ENCODE results near the gene FLNC.

The FLNC gene

DNA sequence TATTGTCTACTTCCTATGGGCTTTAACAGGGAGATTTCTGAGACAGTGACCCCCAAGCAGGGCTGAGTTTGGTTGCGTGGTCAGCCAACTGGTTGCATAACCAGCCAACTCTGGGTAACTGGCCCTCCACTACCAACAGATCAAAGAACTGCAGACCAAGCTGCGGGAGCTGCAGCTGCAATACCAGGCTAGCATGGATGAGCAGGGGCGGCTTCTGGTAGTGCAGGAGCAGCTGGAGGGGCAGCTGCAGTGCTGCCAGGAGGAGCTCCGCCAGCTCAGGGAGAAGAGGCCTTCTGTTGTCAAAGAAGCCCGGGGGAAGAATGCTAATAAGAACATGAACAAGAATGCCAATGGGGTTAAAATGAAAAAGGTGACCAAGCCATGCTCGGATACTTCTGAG is 15.7 kb upstream of the FLNC start:
- no peak overlapping the region for H3K4me3 Mint-ChIP-seq
- no peak for DNase-seq (ENCODE audit: low spot score in 2 of 2)
- H3K36me3 Mint-ChIP-seq, result no peaks in the 10 kb centered on the region
- H3K9me3 Mint-ChIP-seq, result no peaks in the 10 kb centered on the region
- no peak for ATAC-seq
- H3K4me1 Mint-ChIP-seq, result peaks cover 5% of the 10 kb centered on the region
- peak overlapping the region; percentile 9 for H3K27ac Mint-ChIP-seq

DNA sequence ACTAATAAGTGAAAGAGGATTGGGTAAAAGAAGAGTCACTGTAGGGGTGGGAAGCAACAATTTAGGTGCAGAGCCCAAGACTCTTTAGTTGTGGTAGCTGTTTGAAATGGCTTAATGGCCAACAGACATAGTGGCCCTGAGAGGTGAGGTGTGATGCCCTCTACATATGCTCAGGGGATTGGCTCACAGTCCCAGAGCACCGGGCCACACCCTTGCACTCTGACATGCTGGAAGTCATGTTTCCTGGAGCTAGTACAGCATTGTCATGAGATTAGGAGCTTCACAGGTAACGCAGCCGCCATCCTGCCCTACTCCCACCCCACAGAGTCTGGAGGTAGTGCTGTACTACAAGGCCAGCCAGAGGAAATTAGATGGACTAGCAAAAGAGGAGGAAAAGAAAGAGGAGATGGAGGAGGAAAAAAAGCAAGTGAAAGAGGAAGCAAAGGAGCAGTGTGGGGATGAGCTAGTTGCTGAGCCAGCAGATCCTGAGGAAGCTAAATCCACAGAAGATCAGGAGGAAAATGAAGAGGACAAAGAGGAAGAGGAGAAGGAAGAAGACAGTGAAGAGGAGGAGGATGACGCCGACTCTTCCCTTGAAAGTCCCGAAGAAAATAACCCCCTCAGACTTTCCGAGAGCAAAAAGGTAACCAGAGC is 14.8 kb upstream of the FLNC start:
- Mint-ChIP-seq H3K27ac (peak overlapping the region; percentile 9), H3K9me3 (no peaks in the 10 kb centered on the region), H3K4me3 (no peak overlapping the region), H3K4me1 (peaks cover 5% of the 10 kb centered on the region), H3K36me3 (no peaks in the 10 kb centered on the region)
- DNase-seq (ENCODE audit: low spot score in 2 of 2), result no peak
- ATAC-seq, result no peak

DNA sequence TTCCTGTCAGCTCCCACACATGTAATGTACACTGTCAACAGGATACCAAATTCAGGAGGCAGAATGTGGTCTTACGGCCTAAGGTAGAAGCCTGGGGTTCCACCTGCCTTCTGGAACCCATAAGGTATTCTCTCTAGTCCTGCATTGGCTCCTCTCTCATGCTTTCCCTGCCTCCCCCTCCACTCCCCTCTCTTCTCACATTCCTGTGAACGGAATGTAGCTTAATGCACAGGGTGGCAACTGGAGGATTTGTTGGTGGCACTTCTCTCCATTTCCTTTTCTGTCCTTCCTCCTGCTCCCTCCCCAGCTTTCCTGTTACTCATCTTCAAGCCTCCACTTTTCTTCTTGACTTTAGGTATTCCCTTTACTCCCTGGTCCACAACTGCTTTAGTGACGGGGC is 11.5 kb upstream of the FLNC start:
- H3K9me3 Mint-ChIP-seq, result no peaks in the 10 kb centered on the region
- H3K4me1 Mint-ChIP-seq, result peaks cover 5% of the 10 kb centered on the region
- no peaks in the 10 kb centered on the region for H3K36me3 Mint-ChIP-seq
- ATAC-seq, result no peak
- H3K4me3 Mint-ChIP-seq, result no peak overlapping the region
- DNase-seq (ENCODE audit: low spot score in 2 of 2), result no peak
- no peak overlapping the region for H3K27ac Mint-ChIP-seq

DNA sequence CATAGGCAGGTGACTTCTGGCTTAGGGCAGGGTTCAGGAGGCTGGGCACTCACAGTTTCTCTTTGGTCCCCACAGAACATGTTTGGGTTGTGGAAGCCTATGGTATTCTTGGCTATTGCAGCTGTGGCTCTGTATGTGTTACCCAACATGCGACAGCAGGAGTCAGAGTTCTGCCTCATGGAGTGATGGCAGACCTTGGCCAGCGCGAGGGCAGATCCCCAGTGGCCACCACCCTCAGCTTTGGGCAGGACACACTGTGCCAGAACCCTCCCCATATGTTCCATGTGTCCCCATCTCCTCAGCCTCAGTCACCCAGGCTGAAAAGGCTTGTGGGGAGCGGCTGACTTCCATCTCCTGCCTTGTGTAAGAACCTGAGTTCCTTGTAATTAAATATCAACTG is 8.5 kb upstream of the FLNC start:
- Mint-ChIP-seq H3K9me3 (no peaks in the 10 kb centered on the region), H3K4me1 (no peaks in the 10 kb centered on the region), H3K36me3 (no peaks in the 10 kb centered on the region), H3K4me3 (no peak overlapping the region), H3K27ac (no peak overlapping the region)
- no peak for DNase-seq (ENCODE audit: low spot score in 2 of 2)
- no peak for ATAC-seq

DNA sequence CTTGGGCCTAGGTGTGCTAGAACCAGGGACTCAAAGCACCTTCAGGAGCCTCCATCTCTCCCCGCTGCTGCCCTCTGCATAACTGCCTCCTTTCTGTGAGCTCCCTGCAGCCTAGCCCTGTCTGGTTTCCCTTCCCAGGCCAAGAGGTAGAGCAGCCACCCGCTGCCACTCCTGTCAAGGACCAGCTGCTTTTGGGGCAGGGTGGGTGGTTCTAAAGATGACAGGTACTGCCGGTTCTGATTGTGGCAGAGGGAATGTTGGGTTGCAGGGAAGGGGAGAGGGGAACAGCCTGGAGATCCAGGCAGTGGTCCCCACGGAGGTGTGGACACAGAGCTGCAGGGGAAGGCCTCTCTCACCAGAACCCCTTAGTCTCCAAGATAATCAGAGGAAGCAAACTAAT is 3.7 kb upstream of the FLNC start:
- H3K27ac Mint-ChIP-seq, result no peak overlapping the region
- H3K36me3 Mint-ChIP-seq, result no peaks in the 10 kb centered on the region
- ATAC-seq, result no peak
- peaks cover 18% of the 10 kb centered on the region for H3K4me1 Mint-ChIP-seq
- no peaks in the 10 kb centered on the region for H3K9me3 Mint-ChIP-seq
- no peak overlapping the region for H3K4me3 Mint-ChIP-seq
- DNase-seq (ENCODE audit: low spot score in 2 of 2), result no peak

DNA sequence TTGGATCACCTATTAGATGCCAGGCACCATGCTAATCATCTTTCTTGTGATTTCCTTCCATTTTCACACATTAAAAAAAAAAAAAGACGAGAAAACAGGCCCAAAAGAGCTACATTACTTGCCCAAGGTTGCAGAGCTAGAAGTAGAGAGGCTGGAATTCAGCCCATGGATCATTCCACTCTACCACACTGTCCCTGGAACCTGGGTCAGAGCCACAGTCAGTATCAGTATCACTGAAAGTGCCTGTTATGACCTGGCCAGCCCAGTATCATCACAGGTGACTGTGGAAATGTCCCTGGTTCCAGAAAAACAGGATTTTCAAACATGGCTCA is 3.3 kb upstream of the FLNC start:
- DNase-seq (ENCODE audit: low spot score in 2 of 2), result no peak
- ATAC-seq, result no peak
- Mint-ChIP-seq H3K4me1 (peaks cover 21% of the 10 kb centered on the region), H3K27ac (no peak overlapping the region), H3K36me3 (no peaks in the 10 kb centered on the region), H3K4me3 (no peak overlapping the region), H3K9me3 (no peaks in the 10 kb centered on the region)

DNA sequence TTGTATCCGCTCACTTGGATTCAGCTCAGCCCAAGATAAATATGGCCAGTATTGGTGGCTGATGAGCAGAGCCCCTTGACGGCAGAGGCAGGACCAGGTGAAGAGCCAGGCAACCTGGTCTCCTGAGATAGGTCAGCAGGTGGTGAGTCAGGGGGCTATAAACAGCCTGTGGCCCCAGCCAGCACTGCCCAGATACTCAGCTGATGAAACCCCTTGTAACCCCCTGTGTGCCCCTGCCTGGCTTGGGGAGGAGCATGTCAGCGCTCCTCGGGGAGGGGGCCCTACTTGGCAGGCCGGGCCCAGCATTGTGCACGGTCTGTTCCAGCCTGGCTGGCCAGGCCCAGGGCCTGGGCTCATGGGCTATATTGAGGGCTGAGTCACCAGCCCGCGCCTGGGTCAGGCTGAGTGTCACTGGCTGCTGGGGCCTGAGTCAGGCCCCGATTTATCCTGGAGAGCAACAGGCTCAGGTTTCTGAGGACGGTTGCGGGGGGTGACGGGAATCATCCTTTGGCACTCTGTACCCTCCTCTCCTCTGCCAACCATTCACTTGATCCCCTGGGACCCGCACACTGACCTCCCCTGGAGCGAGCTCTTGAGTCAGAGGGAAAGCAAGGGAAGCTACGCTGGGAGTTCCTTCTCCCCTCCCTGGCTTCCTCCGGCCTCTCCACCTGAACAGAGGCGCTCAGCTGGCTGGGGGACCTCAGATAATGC is 2.8 kb upstream of the FLNC start:
- Mint-ChIP-seq H3K4me1 (peaks cover 21% of the 10 kb centered on the region), H3K36me3 (no peaks in the 10 kb centered on the region), H3K9me3 (no peaks in the 10 kb centered on the region), H3K4me3 (no peak overlapping the region), H3K27ac (no peak overlapping the region)
- DNase-seq (ENCODE audit: low spot score in 2 of 2), result no peak
- ATAC-seq, result no peak

DNA sequence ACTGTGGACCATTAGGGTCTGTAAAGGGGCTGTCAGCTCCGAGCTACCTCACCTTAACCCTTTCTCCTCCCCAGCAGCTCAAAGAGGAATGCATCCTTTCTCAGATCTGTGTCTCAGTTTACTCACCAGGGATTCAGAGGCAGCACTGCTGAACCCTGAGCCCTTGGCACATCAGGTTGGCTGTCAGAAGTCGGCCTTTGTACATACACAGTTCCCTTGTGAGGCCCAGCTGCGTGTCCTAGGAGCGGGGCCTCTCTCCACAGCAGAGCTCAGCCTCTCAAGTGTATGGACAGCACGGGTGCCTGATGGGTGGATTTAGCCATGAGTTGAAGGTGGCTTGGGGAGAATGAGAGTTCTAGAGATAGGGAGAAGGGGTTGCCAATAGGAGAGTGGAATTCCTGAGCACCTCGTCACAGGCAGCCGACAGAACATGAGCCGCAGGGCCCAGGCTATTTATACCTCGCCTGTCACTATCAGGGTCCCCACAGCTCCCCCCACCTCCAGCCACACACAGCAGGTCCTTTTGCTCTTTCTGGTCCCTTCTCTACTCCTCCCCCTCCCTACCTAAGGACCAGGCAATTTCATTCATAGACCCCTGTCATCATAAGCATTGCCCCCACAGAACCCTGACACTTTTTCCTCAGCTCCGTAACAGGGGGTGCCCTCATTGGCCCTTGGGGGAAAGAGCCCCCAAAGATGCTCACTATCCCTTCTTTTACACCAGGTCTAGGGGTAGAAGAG is 2.1 kb upstream of the FLNC start:
- Mint-ChIP-seq H3K4me3 (no peak overlapping the region), H3K36me3 (no peaks in the 10 kb centered on the region), H3K4me1 (peaks cover 21% of the 10 kb centered on the region), H3K9me3 (no peaks in the 10 kb centered on the region), H3K27ac (no peak overlapping the region)
- DNase-seq (ENCODE audit: low spot score in 2 of 2), result no peak
- ATAC-seq, result no peak

DNA sequence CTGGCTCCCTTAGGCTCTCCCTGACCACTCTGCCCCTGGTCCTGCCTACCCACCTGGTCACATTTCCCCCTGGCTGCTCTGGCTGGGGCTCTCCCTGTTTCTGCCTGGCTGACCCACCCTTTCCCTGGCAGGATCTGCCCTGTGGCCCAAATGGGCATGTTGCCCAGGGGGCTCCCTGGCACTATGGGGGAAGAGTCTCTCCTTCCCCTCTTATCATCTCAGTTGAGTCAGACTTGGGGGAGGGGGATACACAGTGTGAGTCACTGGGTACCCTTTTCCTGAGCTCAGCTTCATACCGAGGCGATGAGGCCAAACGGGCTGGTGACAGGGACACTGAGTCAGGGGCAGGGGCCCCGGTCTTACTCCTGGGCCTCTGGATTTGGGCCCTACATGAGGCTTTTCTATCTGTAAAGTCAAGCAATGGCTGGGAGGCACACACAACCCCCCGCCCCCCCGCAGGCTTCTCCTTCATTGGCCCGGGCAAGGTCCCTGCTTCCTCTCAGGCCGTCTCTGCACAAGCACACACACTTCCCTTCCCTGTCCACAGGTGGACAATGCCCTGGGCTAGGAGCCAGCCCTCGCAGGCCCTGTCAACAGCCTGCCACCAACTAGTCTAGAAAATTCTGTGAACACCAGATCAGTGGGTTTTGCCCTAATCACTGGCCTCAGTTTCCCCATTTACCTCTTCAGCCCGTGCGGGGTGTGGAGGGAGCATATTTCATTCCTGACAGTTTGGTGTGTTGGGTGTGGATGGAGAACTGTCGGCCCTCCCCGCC is 627 bp upstream of the FLNC start:
- DNase-seq (ENCODE audit: low spot score in 2 of 2) (no peak), ATAC-seq (no peak)
- Mint-ChIP-seq H3K4me1 (peaks cover 21% of the 10 kb centered on the region), H3K9me3 (no peaks in the 10 kb centered on the region), H3K4me3 (peak overlapping the region; percentile 67), H3K27ac (no peak overlapping the region), H3K36me3 (no peaks in the 10 kb centered on the region)

DNA sequence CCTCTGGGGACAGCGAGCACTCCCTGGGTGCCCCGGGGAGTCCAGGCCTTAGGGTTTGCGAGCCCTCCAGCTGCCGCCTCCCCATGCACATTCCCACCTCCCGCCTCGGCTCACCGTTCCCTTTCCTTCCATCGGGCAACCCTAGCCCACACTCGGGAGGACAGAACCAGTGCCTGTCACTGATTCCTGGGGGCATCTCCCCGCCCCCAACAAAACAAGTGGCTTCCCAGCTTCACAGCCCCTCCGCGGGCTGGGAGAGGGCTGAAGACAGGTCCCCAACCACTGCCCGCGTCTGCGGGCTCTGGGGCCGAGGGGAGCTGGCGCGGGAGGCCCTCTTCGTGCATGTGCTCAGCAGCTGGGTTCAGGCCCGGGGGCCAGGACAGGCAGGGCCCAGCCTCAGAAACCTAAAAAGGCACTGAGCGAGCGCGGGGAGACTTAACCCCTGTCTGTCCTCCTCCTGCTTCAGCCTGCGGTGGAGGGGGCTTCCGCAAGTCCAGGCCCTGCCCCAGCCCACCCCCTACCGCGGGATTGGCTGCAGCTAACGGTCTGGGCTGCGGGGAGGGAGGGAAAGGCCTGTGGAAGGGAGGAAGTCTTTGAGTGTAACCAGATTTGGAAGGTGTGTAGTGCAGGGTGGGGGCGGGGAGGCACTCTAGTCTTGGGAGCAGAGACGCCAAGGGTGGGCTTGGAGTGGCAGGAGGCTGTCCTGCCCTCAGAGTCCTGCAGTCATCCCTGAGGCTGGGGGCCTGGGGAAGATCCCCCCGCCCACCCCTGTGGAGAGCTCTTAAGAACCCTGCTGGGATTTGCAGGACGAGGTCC is 1.2 kb downstream of the FLNC start:
- DNase-seq (ENCODE audit: low spot score in 2 of 2), result no peak
- ATAC-seq, result peak; percentile 3
- Mint-ChIP-seq H3K27ac (no peak overlapping the region), H3K4me3 (peak overlapping the region; percentile 67), H3K9me3 (no peaks in the 10 kb centered on the region), H3K36me3 (no peaks in the 10 kb centered on the region), H3K4me1 (peaks cover 21% of the 10 kb centered on the region)

DNA sequence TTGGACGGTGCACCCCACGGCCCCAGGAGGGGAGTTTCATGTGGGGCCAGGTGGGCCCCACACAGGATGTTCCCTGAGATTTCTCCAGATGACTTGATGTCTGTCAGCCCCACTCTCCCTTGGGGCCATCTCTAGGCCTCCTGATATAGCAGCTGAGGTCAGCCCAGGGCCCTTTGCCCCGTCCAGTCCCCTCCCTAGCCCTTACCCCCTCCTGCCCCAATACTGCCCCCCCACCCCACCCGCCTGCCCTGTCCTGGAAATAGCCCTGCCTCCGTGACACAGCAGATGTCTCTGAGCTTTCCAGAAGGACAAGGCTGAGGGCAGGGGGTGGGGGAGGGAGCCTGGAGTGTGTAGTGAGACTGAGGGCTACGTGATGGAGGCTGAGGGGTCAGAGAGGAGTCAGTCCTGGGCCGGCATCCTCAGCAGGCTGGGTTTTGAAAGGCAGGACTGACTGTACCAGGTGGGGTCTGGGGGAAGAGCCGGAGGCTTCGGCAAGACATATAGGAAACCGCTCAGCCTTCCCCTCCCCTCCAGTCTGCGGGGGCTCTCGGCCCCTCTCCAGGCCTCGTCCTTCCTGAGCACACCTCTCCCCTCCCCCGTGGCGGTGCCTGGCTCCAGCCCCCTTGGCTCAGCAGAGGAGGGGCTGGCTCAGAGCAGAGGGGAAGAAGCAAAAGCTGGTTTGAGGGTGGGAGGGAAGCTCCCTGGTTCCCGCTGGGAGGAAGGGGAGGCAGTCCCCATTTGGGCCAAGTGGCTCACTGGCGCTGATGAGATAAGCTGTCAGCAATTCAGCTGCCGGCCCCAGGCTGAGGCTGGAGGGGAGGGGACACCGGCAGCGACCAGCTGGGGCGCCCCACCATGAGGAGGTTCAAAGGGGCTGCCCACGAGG is 2.0 kb downstream of the FLNC start:
- no peak for ATAC-seq
- no peaks in the 10 kb centered on the region for H3K36me3 Mint-ChIP-seq
- peaks cover 21% of the 10 kb centered on the region for H3K4me1 Mint-ChIP-seq
- H3K4me3 Mint-ChIP-seq, result peak overlapping the region; percentile 67
- no peak overlapping the region for H3K27ac Mint-ChIP-seq
- no peaks in the 10 kb centered on the region for H3K9me3 Mint-ChIP-seq
- no peak for DNase-seq (ENCODE audit: low spot score in 2 of 2)

DNA sequence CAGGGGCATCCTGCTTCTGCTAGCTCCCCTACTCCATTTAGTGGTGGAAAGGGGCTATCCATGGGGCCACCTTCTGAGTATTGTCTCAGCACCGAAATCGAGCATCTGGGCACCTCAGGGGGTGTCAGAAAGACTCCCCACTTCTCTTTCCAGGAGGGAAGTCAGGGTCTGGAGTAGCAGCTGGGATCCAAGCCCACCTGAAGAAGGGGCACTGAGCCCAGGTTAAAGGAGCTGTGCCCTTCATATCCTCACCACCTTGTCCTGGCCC is 2.6 kb downstream of the FLNC start:
- DNase-seq (ENCODE audit: low spot score in 2 of 2), result no peak
- Mint-ChIP-seq H3K9me3 (no peaks in the 10 kb centered on the region), H3K4me3 (no peak overlapping the region), H3K4me1 (peaks cover 21% of the 10 kb centered on the region), H3K27ac (no peak overlapping the region), H3K36me3 (no peaks in the 10 kb centered on the region)
- ATAC-seq, result no peak

DNA sequence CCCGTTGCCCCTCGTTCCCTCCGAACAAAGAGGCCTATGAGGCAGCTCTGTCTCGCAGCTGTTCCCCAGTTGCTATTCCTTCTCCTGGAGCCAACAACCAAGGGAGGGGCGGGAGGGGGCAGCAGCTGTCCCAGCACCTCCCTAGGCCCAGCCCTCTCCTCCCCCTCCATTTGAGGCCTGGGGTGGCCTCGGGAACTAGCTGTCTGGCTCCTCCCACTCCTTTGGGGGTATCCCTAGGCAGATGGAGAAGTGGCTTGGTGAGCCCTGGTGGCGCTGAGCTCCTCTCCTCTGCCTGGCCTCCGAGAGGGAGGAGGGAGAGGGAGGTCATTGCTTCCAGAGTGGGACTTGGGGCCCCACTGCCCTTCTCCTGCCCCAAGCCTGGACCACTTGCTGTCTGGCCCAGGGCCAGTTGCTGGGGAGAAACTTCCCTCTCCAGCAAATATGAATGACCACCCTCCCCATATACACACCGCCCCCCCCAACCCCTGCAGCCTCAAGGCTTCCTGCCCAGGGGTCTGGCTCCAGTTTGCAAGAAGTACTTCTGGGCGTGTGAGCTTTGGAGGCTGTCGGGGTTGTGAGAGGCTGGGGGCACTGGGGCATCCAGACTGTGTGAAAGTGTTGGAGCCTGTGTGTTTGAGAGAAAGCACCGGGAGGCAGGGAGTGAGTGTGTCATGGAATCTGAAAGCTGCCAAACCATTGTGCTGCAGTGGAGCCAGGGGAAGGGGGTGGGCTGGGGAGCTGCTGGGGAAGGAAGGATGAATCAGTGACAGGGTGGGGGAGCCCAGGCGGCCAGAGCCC is 3.1 kb downstream of the FLNC start:
- ATAC-seq, result no peak
- H3K4me3 Mint-ChIP-seq, result no peak overlapping the region
- H3K9me3 Mint-ChIP-seq, result no peaks in the 10 kb centered on the region
- DNase-seq (ENCODE audit: low spot score in 2 of 2), result no peak
- H3K4me1 Mint-ChIP-seq, result peaks cover 21% of the 10 kb centered on the region
- H3K27ac Mint-ChIP-seq, result no peak overlapping the region
- H3K36me3 Mint-ChIP-seq, result no peaks in the 10 kb centered on the region

DNA sequence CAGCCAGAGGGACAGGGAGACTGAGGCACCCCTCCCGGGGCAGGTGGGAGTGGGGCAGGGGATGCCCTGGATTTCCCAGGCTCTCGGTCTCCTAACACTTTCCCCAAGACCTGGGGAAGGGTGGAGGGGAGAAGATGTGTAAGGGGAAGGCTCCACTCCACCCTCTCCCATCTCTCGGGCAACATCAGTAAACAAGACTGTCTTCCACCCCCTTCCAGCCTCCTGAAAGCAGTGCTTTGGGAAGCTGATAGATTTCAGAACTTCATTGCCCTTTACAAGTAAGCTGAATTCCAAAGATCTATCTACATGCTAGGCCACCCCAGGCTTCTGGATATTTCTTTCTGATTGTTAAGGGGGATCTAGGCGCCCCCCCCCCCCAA is 3.7 kb downstream of the FLNC start:
- ATAC-seq (no peak), DNase-seq (ENCODE audit: low spot score in 2 of 2) (no peak)
- peaks cover 21% of the 10 kb centered on the region for H3K4me1 Mint-ChIP-seq
- H3K9me3 Mint-ChIP-seq, result no peaks in the 10 kb centered on the region
- no peaks in the 10 kb centered on the region for H3K36me3 Mint-ChIP-seq
- no peak overlapping the region for H3K27ac Mint-ChIP-seq
- H3K4me3 Mint-ChIP-seq, result no peak overlapping the region

Data from stimulated activated effector memory CD8-positive, alpha-beta T cell treated with anti-CD3 and anti-CD28 coated beads, Interleukin-12 subunit alpha, Interleukin-12 subunit beta, amount 100 ng/mL, for 72 hours (primary cell).